Esophagus muscularis mucosa (tissue), 3 donors: Measurements from ENCODE around the gene ST3GAL3.

Experiments
- CTCF ChIP-seq, 3 experiments: fragments of 200-600 bp in 2 of 3; fragments of 450-650 bp in 1 of 3; sonication (generic) in 2 of 3; IDR thresholded peaks; one replicate each; pipeline ENCODE4 v1.5.1; 2017 to 2019; ENCODE audit warnings: antibody characterized with exemption in 3 of 3, mild to moderate bottlenecking in 2 of 3, moderate library complexity in 1 of 3
- POLR2AphosphoS5 ChIP-seq, 2 donors: sonication (generic); formaldehyde crosslinking; IDR thresholded peaks; one replicate each; pipeline ENCODE4 v1.6.1; 2017; ENCODE audit warnings: antibody characterized with exemption in 2 of 2

GRCh38 chr1:43885279-43885801 is 178.0 kb downstream of the ST3GAL3 start:
- TF ChIP-seq CTCF (IDR thresholded peaks at IDR 0.05), result no peak
- no peak for TF ChIP-seq POLR2AphosphoS5 (IDR thresholded peaks at IDR 0.05)
